ENCODE data around the gene RIOK3. TPM values are rescaled to one million over a fixed set of nuclear protein-coding genes. Genes with fewer than 3 reads are reported as not detected.

Gene RIOK3
- total and polyA plus RNA-seq, 2 of the 4 experiments (the other 2 are of a cell fraction) = 21.5 to 38.9 TPM

DNA sequence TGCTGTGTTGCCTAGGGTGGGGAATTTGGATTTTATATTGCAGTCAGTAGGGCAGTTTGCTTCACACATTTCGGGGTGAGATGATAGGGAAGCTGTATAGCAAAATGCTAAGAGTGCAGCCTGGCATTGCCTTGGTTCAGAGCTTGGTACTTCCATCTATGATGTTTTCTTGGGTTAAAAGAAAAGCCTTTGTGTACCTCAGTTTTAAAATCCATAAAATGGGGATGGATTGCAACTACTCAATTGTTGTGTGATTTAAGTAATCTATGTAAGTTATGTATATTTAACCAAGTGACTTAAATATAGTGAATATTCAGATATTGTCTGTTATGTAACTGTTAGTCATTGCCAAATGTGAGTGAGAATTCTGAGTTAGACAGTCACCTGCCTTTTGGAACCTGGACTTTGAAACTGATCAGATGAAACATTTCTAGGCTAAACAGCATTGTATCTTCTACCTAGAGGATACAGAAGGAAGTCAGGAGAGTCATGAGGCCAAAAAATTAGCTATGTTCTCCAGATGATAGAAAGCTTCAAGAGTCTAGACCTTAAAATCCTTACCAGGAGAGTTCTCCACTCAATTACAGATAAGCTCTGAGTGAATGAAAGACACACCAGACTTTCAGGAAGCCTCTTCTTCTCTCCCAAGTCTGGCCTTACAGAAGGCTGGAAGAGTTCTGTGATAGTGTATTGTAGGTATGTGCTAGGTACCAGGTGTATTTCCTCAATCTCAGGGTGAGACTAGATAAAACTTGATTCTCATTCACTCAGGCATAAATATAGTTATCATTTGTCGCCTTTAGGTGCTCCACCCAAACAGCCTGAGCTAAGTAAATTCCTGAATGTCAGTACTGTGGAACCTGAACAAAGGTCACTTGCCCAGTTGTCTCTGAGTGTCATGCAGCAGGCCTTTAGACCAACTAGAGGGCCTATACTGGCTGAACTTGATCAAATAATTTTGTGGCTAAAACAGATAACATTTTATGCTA lies 7.5 kb downstream of the RIOK3 start (continued):
- TF ChIP-seq POLR2A (IDR thresholded peaks at IDR 0.05; ENCODE audit: low read depth, low read length) = no peak
- TF ChIP-seq MXI1 (IDR thresholded peaks at IDR 0.05; ENCODE audit: borderline replicate concordance, low read depth, low read length) = no peak

GRCh38 chr18:23462876-23463275 lies 9.8 kb downstream of the RIOK3 start:
- H3K79me1 ChIP-seq (ENCODE audit: low read depth in 1 of 2, low read length in 2 of 2) = peaks cover 23 to 63% of the 10 kb centered on the region in 2 experiments
- H2BK20ac ChIP-seq (ENCODE audit: low read depth, low read length) = no peak overlapping the region
- no peaks in the 10 kb centered on the region for H3K9me3 ChIP-seq (ENCODE audit: control insufficient read depth, insufficient read depth, low read length)
- H2BK120ac ChIP-seq (ENCODE audit: low read depth, low read length) = no peak overlapping the region
- no peak overlapping the region for H3K18ac ChIP-seq (ENCODE audit: low read depth, low read length)
- no peak overlapping the region for H3K9ac ChIP-seq (ENCODE audit: low read depth, low read length)
- no peak overlapping the region for H3K23ac ChIP-seq (ENCODE audit: low read depth, low read length)
- H2AFZ ChIP-seq (replicated peaks; ENCODE audit: low read length, poor library complexity) = no peak overlapping the region
- no CpG with 5 or more reads among the region's 2 CpGs for WGBS, 2 experiments (ENCODE audit: extremely low coverage in 2 of 2, insufficient read length in 1 of 2)
- no peak overlapping the region for H3K4me3 ChIP-seq (ENCODE audit: insufficient read depth, low read depth, low read length)
- no peaks in the 10 kb centered on the region for H3K27me3 ChIP-seq (ENCODE audit: control insufficient read depth, insufficient read depth, low read length)
- H2AK9ac ChIP-seq (replicated peaks; ENCODE audit: low read depth, low read length, poor library complexity) = no peak overlapping the region
- H2BK15ac ChIP-seq (ENCODE audit: low read depth, low read length) = no peak overlapping the region
- peaks cover 3% of the 10 kb centered on the region; the same call in 1 of the 2 replicates for H3K4me1 ChIP-seq (ENCODE audit: control insufficient read depth, insufficient read depth, low read length)
- H4K91ac ChIP-seq (ENCODE audit: insufficient read depth, low read depth, low read length) = no peak overlapping the region
- no peak overlapping the region for H3K14ac ChIP-seq (replicated peaks; ENCODE audit: low read depth, low read length)
- no peak overlapping the region for H3K56ac ChIP-seq (ENCODE audit: extremely low read depth, insufficient read depth, low read length)
- H3K4ac ChIP-seq (ENCODE audit: low read depth, low read length) = no peak overlapping the region
- peak; percentile 60 for DNase-seq
- in situ Hi-C loops (cut with MboI; ENCODE audit: low sequenced_read_pairs) (no loop called here), intact Hi-C loops (cut with micrococcal nuclease) (loop anchor here (2.0 kb wide), 2 partner anchors 16 to 20 kb away; no protein-coding TSS in a partner anchor), dilution Hi-C loops (cut with HindIII; ENCODE audit: low sequenced_read_pairs, unreplicated experiment) (no loop called here)
- H3K9me1 ChIP-seq (ENCODE audit: insufficient read depth, low read length) = peaks cover 14% of the 10 kb centered on the region
- peak; percentile 68 for TF ChIP-seq CEBPB (IDR thresholded peaks at IDR 0.05; ENCODE audit: low read depth, low read length)
- TF ChIP-seq RAD21 (IDR thresholded peaks at IDR 0.05; ENCODE audit: low read length) = no peak
- TF ChIP-seq CHD1 (IDR thresholded peaks at IDR 0.05; ENCODE audit: low read depth, low read length) = no peak
- no peak for TF ChIP-seq BHLHE40 (IDR thresholded peaks at IDR 0.05; ENCODE audit: low read depth, low read length)
- H4K5ac ChIP-seq (ENCODE audit: low read depth, low read length) = no peak overlapping the region
- H4K20me1 ChIP-seq (ENCODE audit: insufficient read depth, low read length) = peaks cover 53% of the 10 kb centered on the region
- no TSS peak for BruUV-seq (replicated peaks)
- H3K4me2 ChIP-seq (ENCODE audit: low read depth, low read length) = no peak overlapping the region
- peaks cover 36% of the 10 kb centered on the region for H3K36me3 ChIP-seq (ENCODE audit: control insufficient read depth, insufficient read depth, low read length)
- H2AK5ac ChIP-seq (ENCODE audit: low read depth, low read length) = no peak overlapping the region
- H3K27ac ChIP-seq (ENCODE audit: insufficient read depth, low read length) = no peak overlapping the region
- no peak overlapping the region for H4K8ac ChIP-seq (ENCODE audit: low read depth in 2 of 2, low read length in 2 of 2)
- ChIA-PET POLR2A (ENCODE audit: unreplicated experiment) (no interaction called here), CTCF (interaction anchor here (0.5 kb wide), 1 partner anchor 24 kb away, joined by 3 read pairs; no protein-coding TSS in a partner anchor)
- H2BK5ac ChIP-seq (ENCODE audit: low read depth, low read length, poor library complexity, severe bottlenecking) = no peak overlapping the region
- peak; percentile 21; the same call in 1 of the 2 replicates for ATAC-seq (ENCODE audit: low read depth)
